Stimulated activated memory B cell treated with anti-CD40 and anti-IgM and Interleukin-4, amounts not matched to agents 10 μg/mL and 1 μg/mL and 100 μg/mL, for 72 hours (primary cell): ENCODE measurements around the gene PSMD8.
A peak's percentile ranks its signal among the peaks of the same experiment; 100 is the strongest.
"Not testable (repeated sequence)": the region's sequence is repeated elsewhere in the genome, so short reads cannot be mapped to it uniquely, and the experiment has no call there.

Experiments used
- ATAC-seq: fragments of 150-1000 bp; cut with Tn5 transposase; 2 replicates; pipeline ENCODE4 v1.10.0; 2021
- H3K27ac Mint-ChIP-seq: one replicate; pipeline ENCODE4 v1.8.0; 2022; ENCODE audit warnings: mild to moderate bottlenecking, mixed read lengths
- H3K27me3 Mint-ChIP-seq: one replicate; pipeline ENCODE4 v1.8.0; 2022; ENCODE audit warnings: mixed read lengths
- H3K36me3 Mint-ChIP-seq: one replicate; pipeline ENCODE4 v1.8.0; 2022; ENCODE audit warnings: mixed read lengths
- H3K4me1 Mint-ChIP-seq: one replicate; pipeline ENCODE4 v1.8.0; 2022; ENCODE audit warnings: mixed read lengths
- H3K4me3 Mint-ChIP-seq: one replicate; pipeline ENCODE4 v1.8.0; 2022; ENCODE audit warnings: mild to moderate bottlenecking, moderate library complexity, mixed read lengths
- H3K9me3 Mint-ChIP-seq: one replicate; pipeline ENCODE4 v1.8.0; 2022; ENCODE audit warnings: mixed read lengths

PSMD8 gene

DNA sequence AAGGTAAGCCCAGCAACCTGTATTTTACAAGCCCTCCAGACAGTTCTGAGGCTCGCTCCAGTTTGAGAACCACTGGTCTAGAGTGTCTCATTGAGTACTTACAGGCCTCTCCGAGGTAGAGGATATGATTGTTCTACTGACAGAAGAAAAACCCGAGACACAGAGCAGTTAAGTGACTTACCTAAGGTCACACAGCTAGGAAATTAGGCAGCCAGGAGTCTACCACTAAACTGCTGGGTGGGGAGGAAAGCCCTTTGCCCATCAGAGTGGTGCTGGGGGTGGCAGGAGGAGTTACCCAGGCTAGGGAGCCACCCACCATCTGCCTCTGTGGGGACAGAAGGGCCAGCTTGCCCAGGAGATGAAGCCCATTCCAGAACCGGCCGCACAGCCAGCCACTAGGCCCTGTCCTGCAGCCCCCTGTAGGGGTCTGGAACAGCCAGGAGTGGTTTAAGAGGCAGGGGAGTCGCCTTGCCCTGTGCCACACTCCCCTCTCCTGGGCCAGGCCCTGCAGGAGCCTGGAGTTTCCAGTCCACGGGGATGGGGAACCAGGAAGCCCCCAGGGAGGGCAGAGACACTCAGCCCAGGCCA, 50.9 kb downstream of the PSMD8 start:
- peak overlapping the region; percentile 76 for H3K27ac Mint-ChIP-seq
- H3K4me3 Mint-ChIP-seq, result no peak overlapping the region
- peaks cover 42% of the 10 kb centered on the region for H3K4me1 Mint-ChIP-seq

DNA sequence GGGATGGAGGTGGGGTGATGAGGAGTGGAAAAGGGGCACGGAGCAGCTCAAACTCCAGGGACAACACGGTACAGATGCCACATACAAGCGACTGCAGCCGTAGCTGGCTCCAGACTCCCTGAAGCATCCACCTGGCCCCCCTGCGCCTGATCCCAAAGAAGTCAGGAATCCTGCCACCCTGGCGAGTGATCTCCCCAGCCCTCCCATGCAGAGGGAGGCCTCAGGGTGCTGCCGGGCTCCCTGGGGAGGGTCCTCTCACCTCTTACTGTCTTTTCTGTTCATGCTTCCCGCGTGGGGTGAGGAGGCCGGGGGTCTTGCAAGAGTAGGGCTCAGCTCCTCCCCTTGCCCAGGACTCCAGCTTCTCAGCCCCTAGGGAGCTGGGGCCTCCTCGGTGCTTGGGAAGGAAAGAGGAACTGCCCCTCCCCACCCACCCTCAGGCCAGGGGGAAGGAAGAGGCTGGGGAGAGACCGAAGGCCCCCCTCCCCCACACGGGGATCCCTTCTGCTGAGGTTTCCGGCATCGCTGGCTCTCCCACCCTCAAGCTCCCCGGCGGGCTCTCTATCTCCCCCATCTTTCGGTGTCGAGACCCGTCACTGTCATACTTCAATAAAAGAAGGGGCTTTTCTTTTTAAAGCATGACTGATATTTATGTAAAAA, 51.6 kb downstream of the PSMD8 start, which contains the start of gene RASGRP4:
Gene RASGRP4 (minus strand): TSS at position 410 of the 657 bp plus-strand sequence. CDS start 128 bp downstream, at position 282.
- no peaks in the 10 kb centered on the region for H3K36me3 Mint-ChIP-seq
- no peaks in the 10 kb centered on the region for H3K9me3 Mint-ChIP-seq
- H3K27me3 Mint-ChIP-seq, result peaks cover 15% of the 10 kb centered on the region
- H3K27ac Mint-ChIP-seq, result peak within 1 kb of the TSS; percentile 78
- peak; percentile 61 for ATAC-seq
- peak within 1 kb of the TSS; percentile 48 for H3K4me3 Mint-ChIP-seq
- peaks cover 42% of the 10 kb centered on the region for H3K4me1 Mint-ChIP-seq

More for the DNA sequence above, 50.9 kb downstream of the PSMD8 start:
- no peak for ATAC-seq
- H3K27me3 Mint-ChIP-seq, result peaks cover 9% of the 10 kb centered on the region
- no peaks in the 10 kb centered on the region for H3K9me3 Mint-ChIP-seq
- no peaks in the 10 kb centered on the region for H3K36me3 Mint-ChIP-seq

DNA sequence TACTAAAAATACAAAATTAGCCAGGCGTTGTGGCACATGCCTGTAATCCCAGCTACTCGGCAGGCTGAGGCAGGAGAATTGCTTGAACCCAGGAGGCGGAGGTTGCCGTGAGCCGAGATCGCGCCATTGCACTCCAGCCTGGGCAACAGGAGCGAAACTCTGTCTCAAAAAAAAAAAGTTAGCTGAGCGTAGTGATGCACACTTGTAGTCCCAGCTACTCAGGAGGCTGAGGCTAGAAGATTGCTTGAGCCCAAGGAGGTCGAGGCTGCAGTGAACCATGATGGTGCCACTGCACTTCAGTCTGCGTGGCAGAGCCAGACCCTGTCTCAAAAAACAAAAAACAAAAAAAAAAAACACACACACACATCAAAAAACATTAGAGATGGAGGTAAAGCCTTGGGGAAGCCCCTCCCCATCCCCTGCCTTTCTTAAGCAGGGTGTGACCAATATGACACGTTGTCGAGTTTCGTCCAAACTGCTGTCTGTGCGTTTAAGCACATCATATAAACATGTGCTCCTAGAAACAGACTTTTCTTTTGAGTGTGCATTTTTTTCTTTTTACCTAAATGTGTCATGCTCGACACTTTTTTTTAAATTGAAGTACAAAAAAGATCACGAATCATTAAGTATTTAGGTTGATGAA, 52.8 kb downstream of the PSMD8 start:
- peak overlapping the region; percentile 39 for H3K4me3 Mint-ChIP-seq
- ATAC-seq, result peak; percentile 84
- not testable (repeated sequence) for H3K36me3 Mint-ChIP-seq

DNA sequence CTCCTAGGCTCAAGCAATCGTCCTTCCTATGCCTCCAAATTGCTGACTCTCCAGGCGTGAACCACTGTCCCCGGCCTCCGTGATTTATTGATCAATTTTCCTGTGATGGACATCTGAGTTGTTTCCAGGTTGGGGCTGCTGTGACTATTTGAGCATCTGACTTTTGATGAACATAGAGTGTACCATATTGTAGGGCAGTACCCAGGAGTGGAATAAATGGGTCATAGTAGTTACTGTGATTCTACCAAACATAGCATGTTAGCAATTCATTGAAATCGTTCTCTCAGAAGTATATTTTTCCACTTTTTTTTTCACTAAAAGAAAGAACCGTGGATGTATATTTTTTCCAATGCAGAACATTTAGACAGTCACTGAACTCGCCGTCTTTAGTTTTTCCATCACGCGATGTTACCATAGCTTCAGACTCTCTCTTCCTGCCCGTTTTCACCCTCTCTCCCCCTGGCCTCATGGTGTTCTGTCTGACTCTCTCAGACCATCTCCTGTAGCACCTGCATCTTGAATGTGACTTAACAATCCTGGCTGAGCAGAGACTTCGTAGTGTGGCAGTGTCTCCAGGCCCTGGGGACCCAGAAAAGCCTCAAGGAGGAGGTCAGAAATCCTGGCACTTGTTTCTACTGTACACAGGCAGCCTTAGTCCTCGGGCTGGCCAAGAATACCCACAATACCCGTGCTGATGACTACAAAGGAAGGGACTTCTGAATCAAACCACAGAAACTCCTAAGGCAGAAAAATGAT, 54.9 kb downstream of the PSMD8 start:
- peak; percentile 55 for ATAC-seq
- H3K27ac Mint-ChIP-seq, result peak overlapping the region; percentile 72

More for the DNA sequence above, 52.8 kb downstream of the PSMD8 start:
- peaks cover 17% of the 10 kb centered on the region for H3K27me3 Mint-ChIP-seq
- H3K27ac Mint-ChIP-seq, result peak overlapping the region; percentile 78
- H3K4me1 Mint-ChIP-seq, result peaks cover 42% of the 10 kb centered on the region
- not testable (repeated sequence) for H3K9me3 Mint-ChIP-seq

DNA sequence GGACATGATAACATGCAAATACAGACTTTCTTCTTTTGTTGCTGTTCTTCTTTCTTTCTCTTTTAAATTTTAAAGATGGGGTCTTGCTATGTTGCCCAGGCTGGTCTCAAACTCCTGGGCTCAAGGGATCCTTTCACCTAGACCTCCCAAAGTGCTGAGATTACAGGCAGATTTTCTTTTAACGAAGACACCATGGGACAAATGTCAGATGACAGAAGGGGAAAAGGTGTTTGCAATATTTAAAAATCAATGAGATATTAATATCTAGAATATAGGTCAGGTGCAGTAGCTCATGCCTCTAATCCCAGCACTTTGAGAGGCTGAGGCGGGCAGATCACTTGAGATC, 55.4 kb downstream of the PSMD8 start:
- H3K4me3 Mint-ChIP-seq, result no peak overlapping the region

More for the DNA sequence above, 54.9 kb downstream of the PSMD8 start:
- Mint-ChIP-seq H3K9me3 (no peaks in the 10 kb centered on the region), H3K36me3 (no peaks in the 10 kb centered on the region), H3K4me1 (peaks cover 53% of the 10 kb centered on the region), H3K27me3 (peaks cover 26% of the 10 kb centered on the region), H3K4me3 (no peak overlapping the region)

DNA sequence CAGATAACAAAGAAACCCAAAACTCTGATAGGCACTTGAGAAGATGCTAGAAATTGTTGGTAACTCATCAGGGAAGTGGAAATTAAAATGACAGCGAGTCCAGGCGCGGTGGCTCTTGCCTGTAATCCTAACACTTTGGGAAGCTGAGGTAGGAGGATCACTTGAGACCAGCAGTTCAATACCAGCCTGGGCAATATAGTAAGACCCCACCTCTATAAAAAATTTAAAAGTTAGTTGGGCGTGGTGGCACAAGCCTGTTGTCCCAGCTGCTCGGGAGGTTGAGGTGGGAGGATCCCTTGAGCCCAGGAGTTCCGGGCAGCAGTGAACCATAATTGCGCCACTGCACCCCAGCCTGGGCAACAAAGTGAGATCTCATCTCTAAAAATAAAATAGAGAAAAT, 56.6 kb downstream of the PSMD8 start:
- H3K9me3 Mint-ChIP-seq, result no peaks in the 10 kb centered on the region
- H3K4me3 Mint-ChIP-seq, result no peak overlapping the region
- H3K27me3 Mint-ChIP-seq, result peaks cover 38% of the 10 kb centered on the region
- no peaks in the 10 kb centered on the region for H3K36me3 Mint-ChIP-seq
- peaks cover 48% of the 10 kb centered on the region for H3K4me1 Mint-ChIP-seq
- H3K27ac Mint-ChIP-seq, result no peak overlapping the region
- no peak for ATAC-seq

More for the DNA sequence above, 55.4 kb downstream of the PSMD8 start:
- ATAC-seq, result no peak
- Mint-ChIP-seq H3K27me3 (peaks cover 32% of the 10 kb centered on the region), H3K4me1 (peaks cover 57% of the 10 kb centered on the region), H3K36me3 (no peaks in the 10 kb centered on the region), H3K9me3 (no peaks in the 10 kb centered on the region), H3K27ac (peak overlapping the region; percentile 72)

DNA sequence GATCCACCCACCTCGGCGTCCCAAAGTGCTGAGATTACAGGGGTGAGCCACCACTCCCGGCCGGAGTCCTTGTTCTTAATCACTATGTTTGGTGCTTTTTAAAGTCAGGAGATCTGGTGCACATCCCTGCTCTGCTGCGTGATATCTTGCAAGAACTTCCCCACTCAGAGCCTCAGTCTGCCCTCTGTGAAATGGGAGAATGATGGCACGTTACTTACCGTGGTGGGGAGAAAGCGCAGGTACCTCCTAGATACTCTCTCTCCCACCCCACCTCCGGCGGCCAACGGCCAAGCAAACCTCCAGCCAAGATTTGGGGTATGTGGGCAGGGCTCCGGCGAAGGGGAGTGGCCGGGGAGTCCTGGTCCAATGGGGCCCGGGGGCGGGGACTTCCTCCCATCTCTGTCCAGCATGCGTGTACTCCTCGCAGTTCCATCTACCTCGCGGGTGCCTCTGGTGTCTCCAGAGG, 58.9 kb downstream of the PSMD8 start, which contains the start of gene RYR1:
Gene RYR1 (plus strand): TSS at position 424 of the 466 bp plus-strand sequence. CDS start 139 bp downstream, outside the sequence.
- Mint-ChIP-seq H3K36me3 (no peaks in the 10 kb centered on the region), H3K9me3 (no peaks in the 10 kb centered on the region), H3K4me3 (peak within 1 kb of the TSS; percentile 21), H3K27me3 (peaks cover 55% of the 10 kb centered on the region), H3K27ac (no peak within 1 kb of the TSS), H3K4me1 (peaks cover 32% of the 10 kb centered on the region)
- ATAC-seq, result peak; percentile 68
